ENCODE data around the gene DDX39A.

Gene DDX39A

DNA sequence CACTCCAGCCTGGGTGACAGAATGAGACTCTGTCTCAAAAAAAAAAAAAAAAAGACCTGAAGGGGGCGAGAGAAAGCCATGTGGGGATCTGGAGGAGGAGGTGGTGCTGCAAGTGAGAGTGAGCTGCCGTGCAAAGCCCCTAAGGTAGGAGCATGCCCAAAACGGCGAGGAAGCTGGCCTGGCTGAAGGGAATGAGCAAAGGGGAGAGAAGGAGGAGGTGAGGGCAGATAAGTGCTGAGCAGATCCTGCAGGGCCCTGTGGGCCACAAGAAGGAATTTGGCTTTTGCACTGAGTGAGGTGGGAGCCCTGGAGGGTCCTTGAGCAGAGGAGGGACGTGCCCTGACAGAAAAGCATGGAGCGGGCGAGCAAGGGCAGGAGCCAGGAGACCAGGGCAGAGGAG is 57.3 kb downstream of the DDX39A start:
- peak; percentile 55 for DNase-seq

Measured in CD4-positive, alpha-beta T cell treated with Interleukin-4 for 4 hours (primary cell).